H1 (cell line): ENCODE measurements around the gene TFF3.

Experiments
- CTCF ChIP-seq, 3 experiments: IDR thresholded peaks; 1 replicate in 2 of 3; 2 replicates in 1 of 3; pipeline versions ENCODE4 v1.5.1 to v1.6.1; 2011; ENCODE audit warnings: low read length in 3 of 3, mild to moderate bottlenecking in 3 of 3, inconsistent platforms in 2 of 3, low read depth in 1 of 3, moderate library complexity in 1 of 3; ENCODE audit not compliant: insufficient read depth in 1 of 3; ENCODE audit errors: control extremely low read depth in 1 of 3
- EZH2 ChIP-seq: fragments of 200-600 bp; sonication (generic); IDR thresholded peaks from 2 replicates; pipeline ENCODE4 v1.7.1; 2012; ENCODE audit warnings: low read depth, mild to moderate bottlenecking, moderate library complexity, low read length, inconsistent platforms; ENCODE audit not compliant: severe bottlenecking
- HDAC6 ChIP-seq: IDR thresholded peaks from one replicate; pipeline ENCODE4 v1.7.1; 2012; ENCODE audit warnings: low read depth, mild to moderate bottlenecking, inconsistent platforms, low read length, moderate library complexity
- MAFK ChIP-seq: IDR thresholded peaks from 2 replicates; pipeline ENCODE4 v1.6.1; 2012; ENCODE audit warnings: low read depth, mild to moderate bottlenecking, improper control_type of control experiment, low read length
- PHF8 ChIP-seq: fragments of 200-600 bp; sonication (generic); conservative IDR thresholded peaks from 2 replicates; pipeline ENCODE4 v1.7.1; 2012; ENCODE audit warnings: low read depth, mild to moderate bottlenecking, inconsistent platforms, low read length, moderate library complexity
- POLR2A ChIP-seq, 2 experiments: IDR thresholded peaks; 1 replicate in 1 of 2; 2 replicates in 1 of 2; pipeline ENCODE4 v1.6.1; 2011; ENCODE audit warnings: low read depth in 2 of 2, low read length in 2 of 2, mild to moderate bottlenecking in 2 of 2; ENCODE audit errors: control extremely low read depth in 1 of 2
- RAD21 ChIP-seq, 2 experiments: IDR thresholded peaks in 1 of 2; conservative IDR thresholded peaks in 1 of 2; 2 replicates each; pipeline ENCODE4 v1.6.1; 2011; ENCODE audit warnings: low read depth in 2 of 2, low read length in 2 of 2, improper control_type of control experiment in 1 of 2, inconsistent platforms in 1 of 2, mild to moderate bottlenecking in 1 of 2, moderate library complexity in 1 of 2
- RFX5 ChIP-seq: IDR thresholded peaks from 2 replicates; pipeline ENCODE4 v1.6.1; 2011; ENCODE audit warnings: low read depth, low read length, improper control_type of control experiment, borderline replicate concordance
- SP1 ChIP-seq: IDR thresholded peaks from 2 replicates; pipeline ENCODE4 v1.6.1; 2011; ENCODE audit warnings: low read depth, low read length
- YY1 ChIP-seq: IDR thresholded peaks from 2 replicates; pipeline ENCODE4 v1.6.1; 2011; ENCODE audit warnings: low read depth, mild to moderate bottlenecking, low read length

DNA sequence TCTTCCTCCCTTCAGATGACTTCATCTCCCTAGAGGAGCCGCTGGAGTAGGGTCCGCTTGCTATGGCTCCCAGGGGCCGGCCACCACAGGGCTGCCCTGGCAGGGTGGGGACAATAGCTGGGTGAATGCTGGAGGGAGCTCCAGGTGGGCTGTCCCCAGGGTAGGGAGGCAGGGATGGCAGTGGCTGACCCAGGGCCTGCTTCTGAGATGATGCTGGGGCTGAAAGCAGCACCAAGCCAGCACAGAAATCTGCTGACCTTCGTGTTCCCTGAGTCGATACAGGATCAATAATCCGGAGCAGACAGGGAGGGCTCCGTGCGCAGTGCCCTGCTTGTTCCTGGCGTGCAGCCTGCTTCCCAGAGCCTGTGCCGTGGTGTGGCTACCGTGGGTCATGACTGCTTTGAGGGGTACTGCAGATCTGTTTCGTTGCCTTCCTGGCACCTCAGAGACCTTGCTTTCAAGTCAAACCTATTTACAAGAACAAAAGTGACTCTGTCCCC is 34.0 kb downstream of the TFF3 start:
- TF ChIP-seq EZH2 (no peak), CTCF (IDR thresholded peaks at IDR 0.05; ENCODE audit: control extremely low read depth in 1 of 3, insufficient read depth in 1 of 3, low read depth in 1 of 3, low read length in 3 of 3) (no peak), PHF8 (no peak), RAD21 (IDR thresholded peaks at IDR 0.05 in 1 of 2, conservative IDR thresholded peaks at IDR 0.05 in 1 of 2; ENCODE audit: low read depth in 2 of 2, low read length in 2 of 2) (no peak), YY1 (no peak), SP1 (no peak), POLR2A (IDR thresholded peaks at IDR 0.05; ENCODE audit: control extremely low read depth in 1 of 2, low read depth in 2 of 2, low read length in 2 of 2) (no peak), RFX5 (no peak), MAFK (no peak), HDAC6 (no peak)
